Epithelial cell of proximal tubule (primary cell): ENCODE measurements around the gene RAB6B. TPM values are rescaled to one million over a fixed set of nuclear protein-coding genes. Genes with fewer than 3 reads are reported as not detected.

ENCODE experiments used
- DNase-seq: peaks from one replicate; pipeline ENCODE4 v3.0.0-alpha.2; 2011; ENCODE audit warnings: low read depth
- H3K4me3 ChIP-seq: 2 replicates; pipeline ENCODE4 v1.5.1; 2011; ENCODE audit warnings: low read depth, mild to moderate bottlenecking, low read length
- CTCF ChIP-seq: conservative IDR thresholded peaks from 2 replicates; pipeline ENCODE4 v1.5.1; 2012; ENCODE audit warnings: low read depth, mild to moderate bottlenecking, low read length
- total RNA-seq: library from RNA; depleted of rRNA; stranded (reverse); fragments of >200 nt; gene quantifications from 2 replicates; pipeline ENCODE4 v1.2.3, GENCODE V29; 2015

RAB6B gene
- total RNA-seq, 1 donor from 2014 or later: 3.5 TPM

DNA sequence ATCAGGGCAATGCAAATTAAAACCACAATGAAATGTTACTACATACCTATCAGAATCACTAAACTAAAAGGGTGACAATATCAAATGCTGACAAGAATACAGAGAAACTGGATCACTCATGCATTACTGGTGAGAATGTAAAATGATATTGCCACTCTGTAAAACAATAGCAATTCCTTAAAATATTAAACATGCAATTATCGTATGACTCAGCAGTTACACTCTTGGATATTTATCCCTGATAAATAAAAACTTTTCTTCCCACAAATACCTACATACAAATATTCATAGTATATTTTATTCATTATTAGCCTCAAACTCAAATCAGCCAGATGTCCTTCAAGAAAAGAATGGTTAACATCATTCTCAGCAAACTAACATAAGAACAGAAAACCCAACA is 25.9 kb upstream of the RAB6B start:
- DNase-seq: no peak
- TF ChIP-seq CTCF: no peak
- H3K4me3 ChIP-seq: no peak overlapping the region

DNA sequence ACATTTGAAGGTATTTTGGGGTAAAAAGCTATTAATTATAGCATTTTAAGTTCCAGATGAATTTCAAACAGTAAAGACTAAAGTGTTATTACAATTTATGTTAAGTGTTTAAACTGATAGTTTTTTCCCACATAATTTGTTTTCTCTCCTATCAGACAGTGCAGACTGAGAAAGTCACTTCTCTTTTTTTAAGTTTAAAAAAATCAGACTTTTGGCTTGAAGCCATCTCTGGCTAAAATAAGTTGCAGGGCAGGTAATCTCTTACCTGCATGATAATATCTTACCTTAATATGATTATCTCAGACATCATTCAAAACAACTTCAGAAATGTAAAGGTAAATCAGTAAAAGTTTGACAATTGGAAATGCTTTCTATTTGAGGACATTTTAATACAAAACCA is 21.5 kb upstream of the RAB6B start:
- no peak for TF ChIP-seq CTCF
- no peak overlapping the region for H3K4me3 ChIP-seq
- no peak for DNase-seq

GRCh38 chr3:133915685-133916658 is 20.3 kb upstream of the RAB6B start:
- TF ChIP-seq CTCF: no peak
- DNase-seq: peak; percentile 20
- no peak overlapping the region for H3K4me3 ChIP-seq

- no peak for DNase-seq
- H3K4me3 ChIP-seq: no peak overlapping the region
- TF ChIP-seq CTCF: no peak
Measured at GRCh38 chr3:133914839-133915600, 19.3 kb upstream of the RAB6B start.

DNA sequence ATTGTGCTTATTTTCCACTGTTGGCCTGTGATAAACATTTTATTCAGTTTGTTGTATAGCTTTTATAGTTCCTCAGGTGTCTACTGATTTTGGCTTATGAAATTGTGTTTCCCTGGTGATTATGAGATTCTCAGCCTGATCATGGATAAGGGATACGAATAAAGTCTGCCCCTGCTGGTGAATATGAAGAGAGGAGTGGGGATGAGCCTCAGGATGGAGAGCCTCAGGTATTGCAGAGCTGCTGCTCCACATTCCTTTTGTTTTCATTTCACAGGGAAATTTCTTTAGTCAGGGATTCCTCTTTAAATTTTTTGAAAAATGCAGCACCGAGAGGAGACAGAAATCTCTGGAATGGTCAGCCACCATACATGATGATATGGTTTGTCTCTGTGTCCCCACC is 14.7 kb upstream of the RAB6B start:
- TF ChIP-seq CTCF: peak; percentile 51
- no peak overlapping the region for H3K4me3 ChIP-seq
- no peak for DNase-seq

DNA sequence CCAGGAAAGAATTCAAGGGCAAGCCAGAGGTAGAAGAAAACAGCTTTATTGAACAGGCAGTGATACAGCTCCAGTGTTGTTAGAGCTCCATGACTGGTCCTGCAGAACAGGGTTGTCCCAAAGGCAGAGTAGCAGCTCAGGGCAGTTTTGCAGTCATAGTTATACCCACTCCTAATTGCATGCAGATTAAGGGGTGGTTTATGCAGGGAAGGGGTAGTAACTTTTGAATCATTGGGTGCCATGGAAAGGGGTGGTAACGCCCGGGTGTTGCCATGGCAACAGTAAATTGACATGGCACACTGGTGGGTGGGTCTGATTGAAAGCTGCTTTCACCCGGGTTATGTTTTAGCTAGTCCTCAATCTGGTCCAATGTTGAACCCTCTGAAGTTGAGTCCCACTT is 9.7 kb upstream of the RAB6B start:
- no peak for TF ChIP-seq CTCF
- no peak overlapping the region for H3K4me3 ChIP-seq
- no peak for DNase-seq
